Fibroblast of the aortic adventitia (primary cell): ENCODE measurements around the gene SCUBE1. TPM values are rescaled to one million over a fixed set of nuclear protein-coding genes. Genes with fewer than 3 reads are reported as not detected.

Source experiments
- DNase-seq: peaks from one replicate; pipeline ENCODE4 v3.0.0-alpha.2; 2010; ENCODE audit warnings: low read depth
- H3K4me3 ChIP-seq: 2 replicates; pipeline ENCODE4 v1.5.1; 2011; ENCODE audit warnings: low read depth, mild to moderate bottlenecking, control low read depth, low read length, moderate library complexity
- CTCF ChIP-seq: IDR thresholded peaks from 2 replicates; pipeline ENCODE4 v1.5.1; 2011; ENCODE audit warnings: mild to moderate bottlenecking, low read length, control low read depth, inconsistent platforms; ENCODE audit not compliant: insufficient read depth
- total RNA-seq: library from RNA; depleted of rRNA; stranded (reverse); fragments of >200 nt; gene quantifications from 2 replicates; pipeline ENCODE4 v1.2.3, GENCODE V29; 2012; ENCODE audit warnings: low replicate concordance

Gene SCUBE1
- total RNA-seq, 1 donor, result not detected

- no peak for DNase-seq
- no peak overlapping the region for H3K4me3 ChIP-seq
- no peak for TF ChIP-seq CTCF
These were observed 89.3 kb downstream of the SCUBE1 start for GRCh38 chr22:43253839-43254238.

GRCh38 chr22:43252319-43252718 is 90.9 kb downstream of the SCUBE1 start:
- H3K4me3 ChIP-seq, result no peak overlapping the region
- TF ChIP-seq CTCF, result no peak
- no peak for DNase-seq

DNA sequence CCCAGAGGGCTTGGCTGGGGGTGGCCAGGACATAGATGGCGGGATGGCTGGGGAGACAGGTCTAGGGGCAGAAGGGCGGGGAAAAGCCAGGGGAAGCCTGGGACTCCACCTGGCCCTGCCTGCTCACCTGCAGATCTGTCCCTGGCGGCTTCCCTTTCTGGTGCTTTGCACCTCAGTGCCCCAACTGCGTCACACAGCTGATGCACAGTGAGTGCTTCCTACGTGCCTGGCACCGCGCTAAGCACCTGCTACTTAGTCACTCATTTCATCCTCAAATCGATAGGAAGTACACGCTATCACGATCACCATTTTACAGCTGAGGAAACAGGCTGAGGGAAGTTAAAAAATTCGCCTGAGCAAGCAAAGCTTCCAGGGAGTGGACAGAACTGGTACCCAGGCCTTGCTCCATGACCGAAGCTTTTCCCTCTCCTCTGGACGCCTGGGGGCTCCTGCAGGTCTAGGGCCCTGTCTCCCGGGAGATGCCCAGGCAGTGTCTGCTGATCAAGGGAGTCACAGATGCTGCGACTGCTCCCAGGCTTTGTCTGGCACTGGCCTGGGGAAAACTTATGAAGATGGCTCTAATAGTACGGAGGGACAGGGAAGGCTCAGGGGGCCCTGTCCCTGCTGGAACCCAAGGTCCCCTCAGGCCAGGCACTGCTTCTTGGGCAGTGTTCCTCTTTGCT is 93.2 kb downstream of the SCUBE1 start:
- no peak for DNase-seq
- TF ChIP-seq CTCF, result no peak

GRCh38 chr22:43247546-43248260 is 95.5 kb downstream of the SCUBE1 start:
- DNase-seq, result no peak
- no peak overlapping the region for H3K4me3 ChIP-seq
- no peak for TF ChIP-seq CTCF

More for the DNA sequence above, 93.2 kb downstream of the SCUBE1 start:
- no peak overlapping the region for H3K4me3 ChIP-seq

GRCh38 chr22:43246188-43246587 is 97.0 kb downstream of the SCUBE1 start:
- H3K4me3 ChIP-seq, result no peak overlapping the region
- no peak for TF ChIP-seq CTCF
- no peak for DNase-seq

- no peak overlapping the region for H3K4me3 ChIP-seq
- no peak for TF ChIP-seq CTCF
- no peak for DNase-seq
These were observed 97.5 kb downstream of the SCUBE1 start for GRCh38 chr22:43245717-43246116.
